Stimulated activated CD4-positive, alpha-beta T cell treated with anti-CD3 and anti-CD28 coated beads, Interleukin-12 subunit alpha, Interleukin-12 subunit beta, amount 100 ng/mL, for 48 hours (primary cell): ENCODE data around the gene INTS1.

ENCODE experiments used
- DNase-seq, 3 donors: peaks; one replicate each; pipeline ENCODE4 v3.0.0-alpha.2; 2020; ENCODE audit warnings: low read depth in 2 of 3, low spot score in 1 of 3

The INTS1 gene, protein sequence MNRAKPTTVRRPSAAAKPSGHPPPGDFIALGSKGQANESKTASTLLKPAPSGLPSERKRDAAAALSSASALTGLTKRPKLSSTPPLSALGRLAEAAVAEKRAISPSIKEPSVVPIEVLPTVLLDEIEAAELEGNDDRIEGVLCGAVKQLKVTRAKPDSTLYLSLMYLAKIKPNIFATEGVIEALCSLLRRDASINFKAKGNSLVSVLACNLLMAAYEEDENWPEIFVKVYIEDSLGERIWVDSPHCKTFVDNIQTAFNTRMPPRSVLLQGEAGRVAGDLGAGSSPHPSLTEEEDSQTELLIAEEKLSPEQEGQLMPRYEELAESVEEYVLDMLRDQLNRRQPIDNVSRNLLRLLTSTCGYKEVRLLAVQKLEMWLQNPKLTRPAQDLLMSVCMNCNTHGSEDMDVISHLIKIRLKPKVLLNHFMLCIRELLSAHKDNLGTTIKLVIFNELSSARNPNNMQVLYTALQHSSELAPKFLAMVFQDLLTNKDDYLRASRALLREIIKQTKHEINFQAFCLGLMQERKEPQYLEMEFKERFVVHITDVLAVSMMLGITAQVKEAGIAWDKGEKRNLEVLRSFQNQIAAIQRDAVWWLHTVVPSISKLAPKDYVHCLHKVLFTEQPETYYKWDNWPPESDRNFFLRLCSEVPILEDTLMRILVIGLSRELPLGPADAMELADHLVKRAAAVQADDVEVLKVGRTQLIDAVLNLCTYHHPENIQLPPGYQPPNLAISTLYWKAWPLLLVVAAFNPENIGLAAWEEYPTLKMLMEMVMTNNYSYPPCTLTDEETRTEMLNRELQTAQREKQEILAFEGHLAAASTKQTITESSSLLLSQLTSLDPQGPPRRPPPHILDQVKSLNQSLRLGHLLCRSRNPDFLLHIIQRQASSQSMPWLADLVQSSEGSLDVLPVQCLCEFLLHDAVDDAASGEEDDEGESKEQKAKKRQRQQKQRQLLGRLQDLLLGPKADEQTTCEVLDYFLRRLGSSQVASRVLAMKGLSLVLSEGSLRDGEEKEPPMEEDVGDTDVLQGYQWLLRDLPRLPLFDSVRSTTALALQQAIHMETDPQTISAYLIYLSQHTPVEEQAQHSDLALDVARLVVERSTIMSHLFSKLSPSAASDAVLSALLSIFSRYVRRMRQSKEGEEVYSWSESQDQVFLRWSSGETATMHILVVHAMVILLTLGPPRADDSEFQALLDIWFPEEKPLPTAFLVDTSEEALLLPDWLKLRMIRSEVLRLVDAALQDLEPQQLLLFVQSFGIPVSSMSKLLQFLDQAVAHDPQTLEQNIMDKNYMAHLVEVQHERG (N-terminal part only)

DNA sequence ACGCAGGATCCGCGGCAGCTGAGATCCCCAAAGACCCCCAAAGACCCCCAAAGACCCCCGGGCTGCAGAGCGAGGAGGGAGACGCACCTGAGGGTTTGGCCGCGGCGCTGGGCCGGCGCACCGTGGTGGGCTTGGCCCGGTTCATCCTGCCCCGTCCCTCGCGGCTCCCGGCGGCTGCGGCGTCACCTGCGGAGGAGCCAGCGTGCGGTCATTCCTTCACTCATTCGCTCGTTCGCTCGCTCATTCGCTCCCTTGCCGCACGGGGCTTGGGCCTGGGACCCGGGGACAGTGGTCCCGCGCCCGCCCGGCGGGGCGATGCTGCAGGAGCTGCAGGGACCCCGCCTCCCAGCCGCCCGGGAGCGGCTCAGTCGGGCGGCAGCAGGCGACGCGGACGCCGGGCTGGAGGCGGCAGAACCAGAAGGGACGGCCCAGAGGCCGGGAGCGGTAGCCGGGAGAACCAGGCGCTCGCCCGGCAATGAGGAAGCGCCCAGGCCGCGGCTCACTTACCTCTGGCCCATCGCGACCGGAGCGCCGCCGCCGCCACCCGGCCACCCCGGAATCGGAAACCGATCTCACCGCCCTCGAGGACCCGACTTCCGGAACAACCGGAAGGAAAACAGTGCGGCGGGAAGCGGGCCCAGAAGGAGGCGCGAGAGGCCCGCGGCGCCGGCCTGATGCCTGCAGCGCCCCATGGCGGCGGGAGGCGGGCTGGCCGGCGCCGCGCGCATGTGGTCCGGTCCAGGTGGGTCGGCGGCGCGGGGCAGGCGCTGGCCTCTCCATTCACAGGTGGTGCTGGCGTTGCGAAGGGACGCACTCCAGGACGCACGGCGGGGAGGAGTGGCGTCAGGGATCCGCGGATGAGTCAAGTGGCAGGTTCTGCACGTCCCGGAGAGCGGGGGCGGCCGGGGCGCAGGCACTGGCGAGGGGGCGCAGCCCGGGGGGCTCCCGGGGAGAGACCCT, at the start of gene INTS1:
INTS1 (minus strand) TSS at position 574 of the 960 bp plus-strand sequence; CDS start at position 145, 429 bp downstream.
- peak; percentile 80 to 85 (median 83) for DNase-seq

DNA sequence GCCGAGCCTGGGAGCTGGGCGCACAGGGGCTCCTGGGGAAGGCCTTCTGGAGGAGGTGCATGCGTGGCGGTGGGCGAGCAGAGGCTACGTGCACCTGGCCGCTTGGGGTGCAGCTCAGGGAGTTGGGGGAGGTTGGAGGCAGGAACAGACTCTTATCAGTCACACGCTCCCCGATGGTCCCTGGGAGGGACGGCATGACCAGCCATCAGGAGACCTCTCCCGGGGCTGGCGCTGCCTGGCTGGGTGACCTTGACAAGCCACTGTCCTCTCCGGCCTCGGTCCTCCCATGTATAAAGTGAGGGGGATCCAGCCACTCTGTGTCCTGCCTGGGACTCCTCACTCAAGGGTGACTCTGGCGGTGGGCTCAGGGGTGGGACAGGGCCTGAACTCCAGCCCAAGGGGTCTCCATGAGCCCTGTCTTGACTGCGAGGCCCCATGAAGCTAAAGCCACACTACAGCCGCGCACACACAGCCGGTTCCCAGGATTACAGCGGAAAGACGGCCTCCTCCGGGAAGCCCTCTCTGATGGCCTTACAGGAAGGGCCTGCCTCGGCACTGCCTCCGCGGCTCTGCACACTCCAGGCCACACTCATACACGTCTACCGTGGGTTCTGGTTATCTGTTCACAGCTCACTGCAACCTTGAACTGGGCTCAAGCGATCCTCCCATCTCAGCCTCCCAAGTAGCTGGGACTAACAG, 49.5 kb upstream of the INTS1 start:
- DNase-seq: no peak

DNA sequence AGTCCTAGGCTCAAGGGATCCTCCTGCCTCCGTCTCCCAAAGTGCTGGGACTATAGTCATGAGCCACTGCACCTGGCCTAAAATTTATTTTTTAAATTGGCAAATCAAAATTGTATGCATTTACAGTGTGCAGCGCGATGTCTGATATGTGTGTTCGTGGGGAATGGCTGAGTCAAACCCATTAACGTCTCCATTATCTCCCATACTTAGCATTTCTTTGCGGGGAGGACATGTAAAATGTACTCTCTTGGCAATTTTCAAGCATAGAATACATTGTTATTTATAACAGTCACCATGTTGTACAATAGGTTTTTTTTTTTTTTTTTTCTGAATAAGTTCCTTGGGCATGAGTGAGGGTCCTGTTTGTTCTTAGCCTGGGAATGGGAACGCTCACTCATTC, 48.0 kb upstream of the INTS1 start:
- no peak for DNase-seq

DNA sequence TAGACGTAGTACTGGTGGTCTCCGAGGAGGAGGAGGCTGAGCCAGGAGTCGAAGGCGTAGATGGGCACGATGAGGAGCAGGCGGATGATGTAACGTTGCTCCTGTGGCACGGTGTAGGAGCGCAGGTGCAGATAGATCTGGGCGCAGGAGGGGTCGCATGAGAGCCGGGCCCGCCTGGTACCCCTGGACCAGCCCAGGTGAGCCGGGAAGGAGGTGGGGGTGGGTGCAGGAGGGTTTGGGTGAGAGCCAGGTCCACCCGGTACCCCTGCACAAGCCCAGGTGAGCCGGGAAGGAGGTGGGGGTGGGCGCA, 46.6 kb upstream of the INTS1 start:
- DNase-seq: no peak

DNA sequence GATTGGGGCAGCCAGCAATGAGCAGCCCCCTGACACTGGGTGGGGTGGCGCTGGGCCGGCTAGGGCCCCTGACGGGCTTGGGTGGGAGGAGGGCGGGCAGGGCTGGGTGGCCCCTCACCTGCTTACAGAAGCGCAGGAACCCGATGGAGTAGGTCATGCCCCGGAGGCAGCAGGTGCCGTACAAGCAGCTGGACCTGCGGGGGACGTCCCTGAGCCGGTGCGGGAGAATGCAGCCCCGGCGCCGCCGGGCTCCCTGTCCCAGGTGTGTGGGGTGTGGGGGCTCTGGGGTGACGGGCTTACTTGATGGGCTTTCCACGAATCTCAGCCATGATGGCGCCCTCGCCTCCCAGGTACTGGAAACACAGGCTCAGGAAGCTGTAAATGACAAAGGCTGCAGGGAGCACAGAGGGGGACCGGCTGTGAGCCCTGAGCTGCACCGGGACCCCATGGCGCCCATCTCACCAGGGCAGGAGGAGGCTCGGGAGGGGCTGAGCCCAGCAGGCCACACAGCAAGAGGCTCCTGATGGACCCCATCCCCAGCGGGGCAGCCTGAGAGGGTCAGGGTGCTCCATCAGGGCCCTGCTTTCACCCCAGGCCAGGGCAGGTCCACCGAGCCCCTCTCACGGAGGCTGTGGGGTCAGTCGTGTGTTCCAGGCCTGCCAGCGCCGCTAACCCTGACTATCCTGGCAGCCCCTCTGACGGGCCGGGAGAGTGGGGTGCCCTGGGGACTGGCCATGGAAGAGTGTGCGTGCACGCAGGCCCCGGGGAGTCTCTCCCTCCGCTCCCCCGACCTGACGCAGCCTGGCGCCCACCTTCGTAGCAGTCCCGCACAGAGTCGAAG, 46.0 kb upstream of the INTS1 start:
- no peak for DNase-seq

DNA sequence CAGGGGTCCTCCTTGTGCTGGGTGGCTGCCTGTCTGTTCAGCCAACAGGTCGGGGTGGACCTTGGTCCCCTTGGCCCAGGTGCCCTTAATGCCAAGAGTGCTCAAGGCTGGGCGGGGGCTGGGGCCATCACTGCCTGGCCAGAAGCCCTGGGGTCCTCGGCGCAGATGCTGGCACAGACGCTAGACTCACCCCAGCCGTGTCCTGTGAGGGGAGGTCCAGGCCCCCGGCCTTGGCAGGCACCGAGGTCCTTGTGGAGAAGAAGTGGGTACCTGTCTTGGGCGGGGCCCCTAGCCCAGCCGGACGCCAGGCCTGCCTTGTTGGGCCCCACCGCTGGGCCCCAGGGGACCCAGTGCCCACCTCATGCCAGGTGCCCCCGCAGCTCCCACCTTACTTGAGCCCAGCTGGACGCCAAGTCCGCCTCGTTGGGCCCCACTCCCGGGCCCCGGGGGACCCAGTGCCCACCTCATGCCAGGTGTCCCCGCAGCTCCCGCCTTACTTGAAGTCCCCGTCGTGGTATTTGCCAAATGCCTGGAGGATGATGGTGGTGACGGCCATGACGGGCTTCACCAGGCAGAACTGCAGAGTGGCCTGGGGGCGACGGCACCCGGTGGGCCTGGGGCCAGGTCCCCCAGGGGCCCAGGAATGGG, 45.3 kb upstream of the INTS1 start:
- no peak for DNase-seq

DNA sequence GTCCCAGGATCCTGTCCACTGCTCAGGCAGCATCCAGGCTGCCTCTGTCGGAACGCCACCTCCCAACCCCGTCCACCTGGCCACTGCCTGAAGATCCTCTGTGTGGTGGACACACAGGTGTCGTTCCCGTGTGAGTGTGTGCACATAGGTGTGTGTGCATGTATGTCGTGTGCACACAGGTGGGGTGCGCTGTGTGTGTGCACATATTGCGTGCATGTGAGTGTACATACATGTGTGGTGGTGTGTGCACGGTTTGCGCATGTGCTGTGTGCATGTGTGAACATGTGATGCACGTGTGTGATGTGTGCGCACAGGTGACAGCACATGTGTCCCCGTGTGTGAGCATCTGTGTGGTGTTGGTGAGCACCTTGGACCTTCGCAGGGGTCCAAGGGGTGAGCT, 44.8 kb upstream of the INTS1 start:
- no peak for DNase-seq

DNA sequence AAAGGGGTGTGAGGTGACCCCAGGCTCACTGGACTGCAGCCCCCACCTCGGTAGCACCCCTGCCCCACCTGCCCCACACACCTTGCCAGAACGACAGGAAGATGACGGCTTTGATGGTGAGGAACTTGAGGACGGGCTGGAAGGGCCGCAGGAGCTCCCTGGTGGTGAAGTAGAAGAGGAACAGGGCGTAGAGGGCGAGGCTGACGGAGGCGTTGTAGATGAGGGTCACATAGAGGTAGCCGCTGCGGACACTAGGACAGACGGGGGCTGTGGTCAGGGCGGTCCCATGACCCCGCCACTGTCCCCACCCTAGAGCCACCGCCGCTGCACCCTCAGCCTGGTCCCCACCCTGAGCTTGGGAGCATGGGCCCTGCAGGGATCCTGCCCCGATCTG, 44.2 kb upstream of the INTS1 start:
- DNase-seq: no peak

DNA sequence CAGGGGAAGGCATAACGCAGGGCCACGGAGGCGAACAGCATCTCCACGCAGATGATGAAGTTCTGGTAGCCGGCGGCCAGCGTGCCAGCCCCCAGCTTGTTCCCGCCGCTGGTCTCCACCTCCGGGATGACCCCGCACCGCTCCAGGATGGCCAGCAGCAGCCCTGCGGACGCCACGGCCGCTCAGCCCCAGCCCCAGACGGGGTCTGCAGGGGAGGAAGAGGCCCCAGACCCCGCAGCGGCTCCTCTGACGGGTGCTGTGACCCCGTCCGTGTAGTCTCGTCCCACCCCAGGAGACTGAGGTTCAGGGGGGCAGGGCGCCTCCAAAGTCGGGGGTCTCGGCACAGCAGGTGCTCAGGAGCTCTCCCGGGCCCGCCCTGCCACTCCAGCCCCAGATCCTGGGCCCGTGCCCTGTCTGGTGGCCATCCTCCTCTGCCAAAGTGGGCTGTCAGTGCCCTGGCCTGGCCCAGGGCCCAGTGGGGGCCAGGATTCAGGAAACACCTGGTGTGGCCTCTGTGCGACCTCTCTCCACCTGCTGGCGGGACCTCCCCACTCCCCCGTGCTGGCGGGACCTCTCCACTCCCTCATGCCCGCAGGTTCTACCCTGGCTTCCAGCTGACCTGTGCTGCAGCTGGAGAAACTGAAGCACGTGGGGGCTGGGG, 43.7 kb upstream of the INTS1 start:
- DNase-seq: no peak

DNA sequence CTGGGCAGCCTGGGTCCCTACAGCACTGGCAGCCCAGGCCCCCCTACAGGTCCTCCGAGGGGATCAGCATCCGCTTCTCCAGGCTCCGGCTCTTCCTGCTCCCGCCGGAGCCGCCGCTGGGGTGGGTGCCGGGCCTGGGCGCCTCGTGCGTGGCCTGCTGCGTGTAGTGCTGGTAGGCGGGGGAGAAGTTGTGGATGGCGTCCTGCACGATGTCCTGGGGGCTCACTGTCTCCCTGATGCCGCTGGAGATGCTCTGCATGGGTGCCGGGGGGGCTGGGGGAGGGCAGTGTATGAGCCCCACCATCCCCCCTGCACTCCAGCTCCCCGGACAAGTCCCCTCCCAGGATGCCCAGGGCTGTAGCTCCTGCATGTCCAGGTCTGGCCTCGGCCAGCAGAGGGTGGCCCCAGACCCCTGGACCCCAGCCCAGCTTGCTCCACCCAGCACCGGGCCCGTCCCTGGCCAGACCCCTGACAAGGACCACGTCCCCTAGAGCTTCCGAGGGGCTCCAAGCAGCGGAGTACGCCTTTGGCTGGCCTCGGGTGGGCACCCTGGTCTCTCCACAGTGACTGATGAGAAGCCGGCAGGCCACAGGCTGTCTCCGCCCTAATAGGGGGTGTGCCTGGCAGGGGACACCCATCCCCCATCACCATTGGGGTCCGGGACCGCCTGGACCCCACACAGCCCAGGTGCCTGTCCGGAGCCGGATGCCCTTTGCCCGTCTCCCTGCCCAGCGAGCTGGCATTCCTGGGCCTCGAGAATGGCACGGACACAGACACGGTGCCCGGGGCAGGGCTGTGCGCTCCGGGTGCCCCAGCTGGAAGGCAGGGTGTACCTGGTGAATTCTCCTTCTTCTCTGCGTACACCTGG, 43.0 kb upstream of the INTS1 start:
- no peak for DNase-seq

DNA sequence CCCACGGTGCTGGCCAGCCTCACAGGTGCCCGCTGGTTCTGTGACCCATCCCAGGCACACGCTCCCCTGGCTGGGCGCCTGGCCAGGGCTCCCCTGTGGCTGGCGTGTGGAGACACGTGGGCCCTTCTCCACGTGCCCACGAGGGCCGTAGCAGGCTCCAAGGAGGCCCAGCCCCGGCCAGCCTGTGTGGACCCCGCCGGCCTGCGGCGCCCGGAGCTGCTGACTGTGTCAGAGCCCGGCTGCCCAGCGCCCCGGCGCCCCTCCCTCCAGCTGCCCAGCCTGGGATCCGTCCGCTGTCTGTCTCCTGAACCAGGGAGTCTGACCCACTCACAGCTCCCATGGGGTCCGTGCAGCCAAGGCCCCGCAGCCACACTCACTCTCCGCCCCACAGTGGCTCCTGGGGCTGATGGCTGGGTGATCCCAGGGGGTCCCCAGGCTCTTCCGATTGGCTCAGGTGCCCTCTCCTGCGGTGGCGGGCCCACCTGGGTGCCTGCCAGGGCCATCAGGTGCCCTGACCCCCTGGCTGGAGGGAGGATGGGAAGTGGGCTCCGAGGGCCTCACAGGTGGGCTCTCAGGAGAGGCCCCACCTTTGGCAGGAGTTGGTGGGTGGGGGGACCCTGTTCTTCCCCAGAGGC, 42.2 kb upstream of the INTS1 start:
- no peak for DNase-seq

DNA sequence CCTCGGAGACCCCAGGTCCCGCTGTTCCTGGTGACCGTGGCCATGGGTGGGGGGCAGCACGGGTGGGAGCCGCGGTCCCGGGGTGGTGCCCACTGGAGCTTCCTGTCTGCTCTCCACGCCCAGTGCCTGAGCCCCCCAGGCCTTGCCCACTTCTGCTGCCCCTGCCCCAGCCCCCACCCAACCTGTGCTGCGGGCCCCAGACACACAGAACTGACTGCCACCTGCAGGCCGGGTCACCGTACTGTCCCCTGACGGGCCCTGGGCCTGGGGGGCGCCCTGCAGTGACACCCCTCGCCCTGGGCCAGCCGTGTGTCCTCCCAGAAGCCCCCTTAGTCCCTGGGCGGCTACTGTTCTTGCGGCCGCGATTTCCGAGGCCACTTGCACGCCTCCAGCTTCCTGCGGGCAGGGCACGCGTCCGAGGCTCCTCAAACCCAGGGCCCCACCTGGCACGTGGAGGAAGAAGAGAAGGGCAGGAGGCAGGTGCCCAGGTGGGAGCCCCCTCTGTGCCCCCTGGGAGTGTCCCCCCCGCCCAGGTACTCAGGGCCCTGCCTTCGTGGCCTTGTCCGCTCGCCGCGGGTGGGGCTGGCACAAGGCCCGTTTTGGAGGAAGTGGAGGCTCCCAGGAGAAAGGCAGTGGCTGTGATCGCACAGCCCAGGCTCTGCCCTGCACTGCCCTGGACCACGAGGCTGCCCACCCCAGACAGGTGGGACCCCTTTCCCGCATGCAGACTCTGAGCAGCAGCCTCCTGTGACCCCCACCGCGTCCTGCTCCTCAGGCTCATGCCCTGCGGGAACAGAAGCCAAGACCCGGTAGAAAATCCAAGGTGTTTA, 41.4 kb upstream of the INTS1 start:
- no peak for DNase-seq

DNA sequence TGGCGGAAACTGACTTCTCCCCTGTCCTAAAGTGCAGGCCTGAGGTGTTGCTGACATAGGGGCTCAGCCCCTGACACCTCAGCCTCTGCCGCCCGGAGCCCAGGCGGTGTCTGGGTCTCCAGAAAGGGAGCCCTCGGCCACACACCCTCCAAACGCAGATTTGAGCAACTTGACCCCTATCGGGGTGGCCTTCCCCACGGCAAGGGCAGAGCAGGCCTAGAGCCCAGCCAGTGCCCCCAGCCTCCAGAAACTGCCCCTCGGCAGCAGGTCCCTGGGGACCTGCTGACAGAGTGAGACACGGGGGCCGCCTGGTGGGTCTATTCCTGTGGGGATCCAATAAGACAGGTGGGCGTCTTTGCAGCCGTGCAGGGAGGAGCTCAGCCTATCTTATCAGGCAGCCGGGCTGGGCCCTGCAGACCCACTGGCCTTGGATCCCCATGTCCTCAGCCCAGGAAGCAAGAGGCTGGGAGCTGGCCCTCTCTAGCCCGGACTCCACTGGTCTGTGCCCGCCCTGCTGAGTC, 40.8 kb upstream of the INTS1 start:
- no peak for DNase-seq

DNA sequence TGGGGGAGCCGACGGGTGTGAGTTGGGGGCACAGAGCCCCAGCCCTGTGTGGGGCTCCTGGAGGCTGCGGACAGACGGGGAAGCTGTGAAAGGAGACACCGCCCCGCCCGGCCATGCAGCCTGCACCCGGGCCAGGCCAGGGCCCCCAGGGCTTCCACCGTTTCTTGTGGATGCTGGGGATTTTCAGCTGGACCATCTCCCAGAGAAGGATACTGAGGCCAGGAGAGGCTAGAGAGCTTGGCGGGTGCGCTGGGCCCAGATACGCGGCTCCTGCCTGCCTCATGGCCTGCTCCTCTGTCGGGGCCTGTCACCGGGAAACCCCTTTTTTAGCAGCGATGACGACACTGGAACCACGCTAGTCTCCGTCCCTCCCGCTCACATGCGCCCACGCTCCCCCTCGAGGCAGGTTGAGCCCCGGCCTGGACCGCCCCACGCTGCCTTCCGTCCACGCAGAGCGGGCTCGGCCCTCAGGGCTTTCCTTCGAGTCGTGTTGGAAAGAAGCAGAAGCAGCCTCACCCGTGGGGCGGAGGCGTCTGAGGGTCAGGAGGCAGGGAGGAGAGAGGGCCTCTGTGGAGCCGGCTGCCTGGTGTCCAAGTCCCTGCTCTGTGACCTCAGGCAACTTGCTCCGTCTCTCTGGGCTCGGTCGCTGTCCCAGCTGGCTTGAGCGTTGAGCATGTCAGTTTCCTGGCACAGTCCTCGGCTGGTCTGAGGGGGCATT, 40.1 kb upstream of the INTS1 start:
- DNase-seq: no peak

DNA sequence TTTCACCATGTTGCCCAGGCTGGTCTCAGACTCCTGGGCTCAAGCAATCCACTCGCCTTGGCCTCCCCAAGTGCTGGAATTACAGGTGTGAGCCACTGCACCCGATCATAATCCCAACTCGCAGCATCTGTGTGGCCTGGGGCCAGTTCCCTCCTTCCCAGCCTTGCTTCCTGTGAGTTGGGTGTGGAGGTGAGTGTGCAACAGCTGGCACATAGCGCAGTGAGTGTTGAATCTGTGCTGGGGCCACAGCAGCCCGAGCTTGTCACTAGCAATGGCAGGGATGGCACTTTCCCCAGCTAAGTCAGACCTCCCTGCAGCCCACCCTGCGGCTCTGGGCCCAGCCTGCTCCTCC, 39.6 kb upstream of the INTS1 start:
- no peak for DNase-seq
